Ishikawa (cell line): ENCODE data around the gene GHRHR.

Source experiments
- EP300 ChIP-seq: IDR thresholded peaks from 2 replicates; pipeline ENCODE4 v1.6.1; 2012; ENCODE audit warnings: borderline replicate concordance
- FOXM1 ChIP-seq: IDR thresholded peaks from 2 replicates; pipeline ENCODE4 v1.6.1; 2012; ENCODE audit warnings: low read depth, borderline replicate concordance
- MAX ChIP-seq: IDR thresholded peaks from 2 replicates; pipeline ENCODE4 v1.6.1; 2012
- RAD21 ChIP-seq: IDR thresholded peaks from 2 replicates; pipeline ENCODE4 v1.6.1; 2012; ENCODE audit warnings: low read depth
- REST ChIP-seq: IDR thresholded peaks from 2 replicates; pipeline ENCODE4 v1.6.1; 2012; ENCODE audit warnings: low read depth, mild to moderate bottlenecking
- TAF1 ChIP-seq: IDR thresholded peaks from 2 replicates; pipeline ENCODE4 v1.6.1; 2012; ENCODE audit warnings: low read depth, mild to moderate bottlenecking
- TCF12 ChIP-seq: IDR thresholded peaks from 2 replicates; pipeline ENCODE4 v1.6.1; 2012; ENCODE audit warnings: low read depth
- TEAD4 ChIP-seq: IDR thresholded peaks from 2 replicates; pipeline ENCODE4 v1.6.1; 2012

GRCh38 chr7:30976381-30976780 lies 12.6 kb downstream of the GHRHR start:
- TF ChIP-seq MAX: no peak
- no peak for TF ChIP-seq REST
- TF ChIP-seq FOXM1: no peak
- no peak for TF ChIP-seq TEAD4
- TF ChIP-seq TCF12: no peak
- TF ChIP-seq RAD21: no peak
- TF ChIP-seq EP300: no peak
- no peak for TF ChIP-seq TAF1
